Activated CD8-positive, alpha-beta T cell treated with anti-CD3 and anti-CD28 coated beads for 36 hours (primary cell): ENCODE data around the gene IYD. TPM values are rescaled to one million over a fixed set of nuclear protein-coding genes. Genes with fewer than 3 reads are reported as not detected.

Experiments used
- ATAC-seq: fragments of 200-7000 bp; cut with Tn5 transposase; one replicate; pipeline ENCODE4 v1.10.0; 2021; ENCODE audit warnings: mild to moderate bottlenecking, moderate library complexity
- CTCF ChIA-PET: fragments of 350-600 bp; sonication (Branson Sonifier 250); formaldehyde crosslinking; loops from one replicate; lab custom pipeline; 2021; ENCODE audit warnings: antibody characterized with exemption; lab: Charles Lee
- POLR2A ChIA-PET: fragments of 350-600 bp; sonication (Branson Sonifier 250); formaldehyde crosslinking; loops from one replicate; lab custom pipeline; 2021; ENCODE audit warnings: antibody characterized with exemption; lab: Charles Lee
- DNase-seq: peaks from one replicate; pipeline ENCODE4 v3.0.0-alpha.2; 2020
- H3K27ac Mint-ChIP-seq: one replicate; pipeline ENCODE4 v1.8.0; 2021; ENCODE audit warnings: mild to moderate bottlenecking, mixed read lengths
- H3K27me3 Mint-ChIP-seq: one replicate; pipeline ENCODE4 v1.8.0; 2021; ENCODE audit warnings: mixed read lengths
- H3K36me3 Mint-ChIP-seq: one replicate; pipeline ENCODE4 v1.8.0; 2021; ENCODE audit warnings: low read depth, mixed read lengths
- H3K4me1 Mint-ChIP-seq: one replicate; pipeline ENCODE4 v1.8.0; 2021; ENCODE audit warnings: low read depth, mixed read lengths
- H3K4me3 Mint-ChIP-seq: one replicate; pipeline ENCODE4 v1.8.0; 2021; ENCODE audit warnings: mild to moderate bottlenecking, moderate library complexity, mixed read lengths
- H3K9me3 Mint-ChIP-seq: one replicate; pipeline ENCODE4 v1.8.0; 2021; ENCODE audit warnings: mixed read lengths
- CTCF ChIP-seq: fragments of 200-600 bp; IDR thresholded peaks from one replicate; pipeline ENCODE4 v1.8.0; 2022; ENCODE audit warnings: antibody characterized with exemption, mild to moderate bottlenecking
- intact Hi-C: fragments of 100-400 bp; cut with micrococcal nuclease; formaldehyde crosslinking; loops from one replicate; pipeline ENCODE4 v1.10.0; 2022
- total RNA-seq, 2 experiments: library from RNA; stranded (reverse); gene quantifications; one replicate each; pipeline ENCODE4 v1.2.3, GENCODE V29; 2021

Gene IYD
- total RNA-seq, 2 experiments from 2014 or later, result not detected

- no peak overlapping the region for H3K27ac Mint-ChIP-seq
- DNase-seq (no peak), ATAC-seq (no peak)
- H3K36me3 Mint-ChIP-seq, result no peaks in the 10 kb centered on the region
- no peak for TF ChIP-seq CTCF
- peaks cover 3% of the 10 kb centered on the region for H3K27me3 Mint-ChIP-seq
- H3K4me3 Mint-ChIP-seq, result no peak overlapping the region
- intact Hi-C loops, result no loop called here
- no peaks in the 10 kb centered on the region for H3K4me1 Mint-ChIP-seq
- no peaks in the 10 kb centered on the region for H3K9me3 Mint-ChIP-seq
- POLR2A ChIA-PET, result no interaction called here
- CTCF ChIA-PET, result no interaction called here
Observed at GRCh38 chr6:150354754-150355571, 13.8 kb upstream of the IYD start.

GRCh38 chr6:150355932-150356331 lies 12.9 kb upstream of the IYD start:
- TF ChIP-seq CTCF, result no peak
- no peaks in the 10 kb centered on the region for H3K36me3 Mint-ChIP-seq
- no peak overlapping the region for H3K4me3 Mint-ChIP-seq
- ATAC-seq (no peak), DNase-seq (no peak)
- no peak overlapping the region for H3K27ac Mint-ChIP-seq
- ChIA-PET POLR2A (no interaction called here), CTCF (no interaction called here)
- no peaks in the 10 kb centered on the region for H3K4me1 Mint-ChIP-seq
- H3K9me3 Mint-ChIP-seq, result no peaks in the 10 kb centered on the region
- intact Hi-C loops, result no loop called here
- H3K27me3 Mint-ChIP-seq, result peaks cover 6% of the 10 kb centered on the region

GRCh38 chr6:150361876-150362275 lies 6.9 kb upstream of the IYD start:
- intact Hi-C loops, result no loop called here
- H3K4me1 Mint-ChIP-seq, result no peaks in the 10 kb centered on the region
- ChIA-PET POLR2A (no interaction called here), CTCF (interaction anchor here (1.2 to 1.3 kb wide), 2 partner anchors 33 to 281 kb away, joined by 4 to 6 read pairs; no protein-coding TSS in a partner anchor)
- no peak for TF ChIP-seq CTCF
- DNase-seq, result no peak
- H3K27ac Mint-ChIP-seq, result no peak overlapping the region
- no peak overlapping the region for H3K4me3 Mint-ChIP-seq
- no peak for ATAC-seq
- H3K27me3 Mint-ChIP-seq, result peaks cover 5% of the 10 kb centered on the region
- no peaks in the 10 kb centered on the region for H3K9me3 Mint-ChIP-seq
- H3K36me3 Mint-ChIP-seq, result no peaks in the 10 kb centered on the region

- no peak for TF ChIP-seq CTCF
- POLR2A ChIA-PET, result no interaction called here
- Mint-ChIP-seq H3K27me3 (peaks cover 3% of the 10 kb centered on the region), H3K4me3 (no peak overlapping the region), H3K9me3 (no peaks in the 10 kb centered on the region), H3K27ac (no peak overlapping the region), H3K4me1 (no peaks in the 10 kb centered on the region), H3K36me3 (no peaks in the 10 kb centered on the region)
- intact Hi-C loops, result no loop called here
- CTCF ChIA-PET, result interaction anchor here (1.4 kb wide), 1 partner anchor 283 kb away, joined by 5 read pairs; no protein-coding TSS in a partner anchor
- DNase-seq (no peak), ATAC-seq (no peak)
Observed at GRCh38 chr6:150363733-150364132, 5.1 kb upstream of the IYD start.

- no peak for ATAC-seq
- no peak for DNase-seq
- POLR2A ChIA-PET, result interaction anchor here (1.2 kb wide), 1 partner anchor 14 kb away, joined by 3 read pairs; no protein-coding TSS in a partner anchor
- Mint-ChIP-seq H3K9me3 (no peaks in the 10 kb centered on the region), H3K36me3 (no peaks in the 10 kb centered on the region), H3K27ac (no peak overlapping the region), H3K4me1 (no peaks in the 10 kb centered on the region), H3K27me3 (no peaks in the 10 kb centered on the region), H3K4me3 (no peak overlapping the region)
- CTCF ChIA-PET, result interaction anchor here (1.5 to 1.9 kb wide), 2 partner anchors 29 to 285 kb away, joined by 3 to 5 read pairs; no protein-coding TSS in a partner anchor
- intact Hi-C loops, result no loop called here
- no peak for TF ChIP-seq CTCF
Observed at GRCh38 chr6:150366118-150366778, 2.6 kb upstream of the IYD start.
